Measurements from ENCODE around the gene SAP30.

SAP30 gene

GRCh38 chr4:173367285-173367684, 3.5 kb upstream of the SAP30 start:
- no peak for DNase-seq (ENCODE audit: low read depth in 2 of 2)

DNA sequence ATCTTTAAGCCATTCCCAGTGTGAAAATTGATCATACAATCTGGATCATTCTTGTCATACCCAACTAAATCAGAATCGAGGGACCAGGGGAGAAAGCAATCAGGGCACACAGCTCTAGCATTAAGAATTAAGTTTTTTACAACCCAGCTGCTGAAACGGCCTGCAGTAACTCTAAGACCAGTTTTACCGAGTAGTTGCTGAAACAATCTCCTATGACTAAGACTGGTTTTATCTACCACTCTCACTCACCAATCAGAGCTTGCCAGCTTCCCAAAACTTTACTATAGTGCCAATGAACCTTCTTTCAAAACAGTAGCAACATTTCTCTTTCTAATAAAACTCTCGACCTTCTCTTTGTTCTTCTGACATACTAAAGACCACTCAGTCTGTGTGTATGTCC, 2.8 kb upstream of the SAP30 start:
- no peak for DNase-seq (ENCODE audit: low read depth in 2 of 2)

DNA sequence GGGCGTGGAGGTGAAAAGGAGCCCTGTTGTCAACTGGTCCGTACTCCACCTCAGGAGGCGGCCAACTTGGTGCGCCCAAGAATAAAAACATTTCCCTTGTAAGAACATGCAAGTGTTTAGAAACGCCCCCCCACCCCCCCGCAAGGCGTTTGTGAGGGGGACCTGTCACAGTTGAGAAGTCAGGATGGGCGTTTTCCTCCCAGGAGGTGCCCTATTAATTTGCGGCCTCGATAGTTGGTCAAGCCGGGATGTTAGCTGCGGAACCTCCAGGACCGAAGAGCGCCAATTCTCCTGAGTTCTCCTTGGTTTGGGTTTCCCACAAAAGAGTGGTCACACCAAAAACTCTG, 651 bp upstream of the SAP30 start:
- DNase-seq (ENCODE audit: low read depth in 2 of 2): peak; percentile 28 to 54

GRCh38 chr4:173371292-173372192, 788 bp downstream of the SAP30 start:
- DNase-seq (ENCODE audit: low read depth in 2 of 2): no peak

- no peak for DNase-seq (ENCODE audit: low read depth in 2 of 2)
Measured at GRCh38 chr4:173374588-173374987, 3.8 kb downstream of the SAP30 start.

DNA sequence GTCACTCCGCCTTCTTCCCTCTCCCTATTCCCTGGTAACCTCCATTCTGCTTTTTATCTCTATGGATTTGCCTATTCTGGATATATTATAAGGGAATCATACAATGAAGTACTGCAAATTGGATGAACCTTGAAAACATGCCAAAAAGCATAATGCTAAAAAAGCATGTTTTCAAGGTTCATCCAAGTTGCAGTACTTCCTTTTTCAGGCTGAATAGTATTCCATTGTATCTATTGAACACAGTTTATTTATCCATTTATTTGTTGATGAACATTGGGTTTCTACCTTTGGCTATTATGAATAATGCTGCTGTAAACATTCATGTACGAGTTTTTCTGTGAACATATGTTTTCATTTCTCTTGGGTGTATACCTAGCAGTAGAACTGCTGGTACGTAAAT, 9.2 kb downstream of the SAP30 start:
- DNase-seq (ENCODE audit: low read depth in 2 of 2): no peak

DNA sequence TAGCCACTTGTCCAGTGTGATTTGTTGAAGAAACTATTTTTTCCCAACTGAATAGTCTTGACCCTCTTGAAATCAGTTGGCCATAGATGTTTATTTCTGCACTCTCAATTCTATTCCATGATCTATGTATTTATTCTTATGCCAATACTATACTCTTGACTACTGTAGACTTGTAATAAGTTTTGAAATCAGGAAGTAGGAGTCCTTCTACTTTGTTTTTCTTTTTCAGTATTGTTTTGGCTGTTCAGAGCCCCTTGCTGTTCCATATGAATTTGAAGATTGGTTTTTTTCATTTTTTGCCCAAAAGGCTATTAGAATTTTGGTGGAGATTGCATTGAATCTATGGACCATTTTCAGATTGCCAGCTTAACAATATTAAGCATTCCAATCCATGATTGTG, 10.2 kb downstream of the SAP30 start:
- no peak for DNase-seq (ENCODE audit: low read depth in 2 of 2)

DNA sequence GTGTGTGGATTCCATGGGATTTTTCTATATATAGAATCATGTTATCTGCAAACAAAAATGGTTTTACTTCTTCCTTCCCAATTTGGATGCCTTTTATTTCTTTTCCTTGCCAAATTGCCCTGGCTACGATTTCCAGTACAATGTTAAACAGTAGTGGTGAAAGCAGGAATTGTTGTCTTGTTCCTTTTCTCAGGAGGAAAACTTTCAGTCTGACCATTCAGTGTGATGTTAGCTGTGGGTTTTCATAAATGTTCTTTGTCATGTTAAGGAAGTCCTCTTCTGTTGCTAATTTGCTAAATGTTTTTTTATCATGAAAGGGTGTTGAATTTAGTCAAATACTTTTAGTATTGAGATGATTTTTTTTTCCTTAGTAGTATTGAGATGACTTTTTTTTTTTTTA, 10.9 kb downstream of the SAP30 start:
- no peak for DNase-seq (ENCODE audit: low read depth in 2 of 2)

GRCh38 chr4:173382349-173382748, 11.6 kb downstream of the SAP30 start:
- DNase-seq (ENCODE audit: low read depth in 2 of 2): no peak

- no peak for DNase-seq (ENCODE audit: low read depth in 2 of 2)
Measured at GRCh38 chr4:173386751-173387150, 16.0 kb downstream of the SAP30 start.

- no peak for DNase-seq (ENCODE audit: low read depth in 2 of 2)
Measured at GRCh38 chr4:173391701-173392100, 20.9 kb downstream of the SAP30 start.

DNA sequence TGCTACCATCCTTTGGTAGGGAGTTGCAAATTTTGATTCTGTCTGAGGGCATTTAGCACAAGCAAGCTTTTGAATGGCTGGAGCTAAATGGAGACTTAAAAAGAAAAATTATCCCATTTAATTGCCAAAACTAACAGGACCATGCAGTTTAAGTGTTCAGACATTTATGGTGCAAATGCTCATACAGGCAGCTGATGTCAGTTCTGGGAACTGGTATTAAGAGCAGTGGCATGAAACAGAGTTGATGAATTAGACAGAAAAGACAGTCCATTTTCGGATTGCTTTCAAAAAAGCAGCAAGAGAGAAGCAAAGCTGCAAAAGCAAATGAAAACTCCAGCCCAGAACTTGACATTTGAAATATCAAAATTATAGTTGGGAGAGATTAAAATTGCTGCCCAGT, 26.9 kb downstream of the SAP30 start:
- DNase-seq (ENCODE audit: low read depth in 2 of 2): no peak

GRCh38 chr4:173398220-173398619, 27.5 kb downstream of the SAP30 start:
- DNase-seq (ENCODE audit: low read depth in 2 of 2): no peak

GRCh38 chr4:173398779-173399415, 28.1 kb downstream of the SAP30 start, which contains the start of gene SCRG1:
SCRG1 (minus strand) TSS chr4:173399116; CDS start chr4:173391414, 7,702 bp downstream.
- no peak for DNase-seq (ENCODE audit: low read depth in 2 of 2)

DNA sequence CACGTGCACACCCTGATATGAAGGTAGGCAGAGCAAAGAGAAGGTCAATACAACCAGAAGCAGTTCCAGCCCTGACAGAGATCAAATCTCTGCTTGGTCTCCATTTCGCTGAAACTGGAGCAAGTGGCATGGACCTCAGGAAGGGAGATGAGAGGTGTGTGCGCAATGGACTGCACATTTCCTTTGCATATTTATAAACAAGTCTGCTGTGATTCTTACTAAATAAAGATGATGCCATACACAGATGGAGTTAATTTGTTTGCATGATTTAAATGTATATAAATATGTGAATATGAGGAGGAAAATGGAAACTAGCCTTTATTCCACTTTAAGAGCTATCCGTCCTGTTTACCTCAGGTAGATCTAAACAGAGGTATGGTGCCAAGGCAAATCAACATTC, 30.3 kb downstream of the SAP30 start:
- no peak for DNase-seq (ENCODE audit: low read depth in 2 of 2)

GRCh38 chr4:173403051-173403450, 32.3 kb downstream of the SAP30 start:
- DNase-seq (ENCODE audit: low read depth in 2 of 2): no peak

GRCh38 chr4:173404296-173404865, 33.6 kb downstream of the SAP30 start:
- DNase-seq (ENCODE audit: low read depth in 2 of 2): no peak

DNA sequence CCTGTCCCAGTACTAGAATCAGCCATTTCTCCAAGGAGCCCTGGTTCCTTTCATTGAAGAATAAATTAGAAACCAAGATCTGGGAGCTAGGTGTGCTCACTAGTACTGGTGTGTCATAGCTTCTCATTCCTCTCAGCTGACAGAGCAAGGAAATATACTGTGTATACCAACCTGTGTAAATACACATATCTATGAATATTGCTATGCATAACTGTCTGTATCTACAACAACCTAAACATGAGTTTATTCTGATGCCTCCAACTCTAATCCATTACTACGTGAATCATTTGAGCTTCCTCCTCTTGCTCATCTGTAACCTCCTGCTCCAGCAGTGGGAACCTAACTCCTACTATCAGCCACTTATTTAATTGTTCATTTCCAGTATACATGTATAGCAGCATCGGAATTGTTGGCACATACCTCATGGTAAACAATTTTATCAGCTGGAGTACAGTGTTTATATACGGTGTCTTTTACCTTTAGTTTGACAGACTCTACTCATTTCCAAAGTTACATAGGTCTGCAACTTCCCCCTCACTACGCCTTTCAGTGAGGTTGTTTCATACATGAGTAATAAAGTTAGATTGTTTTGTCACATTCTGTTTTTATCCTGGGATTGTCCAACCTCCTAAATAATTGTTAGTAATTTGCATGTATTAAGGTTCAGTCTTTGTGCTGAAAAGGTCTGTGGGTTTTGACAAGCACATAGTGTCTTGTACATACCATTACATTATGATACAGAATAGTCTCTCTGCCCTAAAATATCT, 35.3 kb downstream of the SAP30 start:
- no peak for DNase-seq (ENCODE audit: low read depth in 2 of 2)

- no peak for DNase-seq (ENCODE audit: low read depth in 2 of 2)
Measured at GRCh38 chr4:173410079-173410478, 39.3 kb downstream of the SAP30 start.

- DNase-seq (ENCODE audit: low read depth in 2 of 2): no peak
Measured at GRCh38 chr4:173411106-173411693, 40.4 kb downstream of the SAP30 start.

- DNase-seq (ENCODE audit: low read depth in 2 of 2): no peak
Measured at GRCh38 chr4:173413036-173413435, 42.3 kb downstream of the SAP30 start.

- no peak for DNase-seq (ENCODE audit: low read depth in 2 of 2)
Measured at GRCh38 chr4:173414456-173414855, 43.7 kb downstream of the SAP30 start.
